Activated T-cell treated with anti-CD3 and anti-CD28 coated beads, Interleukin-2, amount 50 U/mL, for 48 hours (primary cell): ENCODE measurements around the gene SLCO1B3.

Experiments used
- DNase-seq, 2 experiments: peaks; one replicate each; pipeline ENCODE4 v3.0.0-alpha.2; 2020

SLCO1B3 gene

GRCh38 chr12:20885116-20885515 lies 74.6 kb downstream of the SLCO1B3 start:
- no peak for DNase-seq

- no peak for DNase-seq
Measured at GRCh38 chr12:20885552-20885951, 75.0 kb downstream of the SLCO1B3 start.

DNA sequence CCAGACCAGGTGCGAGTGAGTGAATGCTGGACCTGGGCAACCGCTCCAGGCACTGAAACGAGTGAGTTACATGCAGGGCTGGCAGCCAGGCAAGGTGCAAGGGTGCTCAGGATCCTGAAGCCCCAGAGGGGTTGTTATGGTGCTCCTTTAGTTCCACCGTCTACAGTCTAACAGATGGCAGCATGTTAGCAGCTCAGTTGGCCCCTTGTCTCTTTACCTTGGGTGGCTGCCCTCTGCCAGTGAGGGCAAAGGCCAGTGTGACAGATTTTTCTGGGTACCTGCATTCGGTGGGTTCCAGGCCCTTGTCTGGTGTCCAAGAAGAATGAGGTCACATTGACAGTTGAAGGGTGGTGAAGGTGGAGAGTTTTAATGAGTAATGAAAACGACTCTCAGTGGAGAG lies 106.8 kb downstream of the SLCO1B3 start:
- DNase-seq: no peak

GRCh38 chr12:20917819-20918218 lies 107.3 kb downstream of the SLCO1B3 start:
- DNase-seq: no peak

GRCh38 chr12:20931894-20932293 lies 121.4 kb downstream of the SLCO1B3 start:
- no peak for DNase-seq

DNA sequence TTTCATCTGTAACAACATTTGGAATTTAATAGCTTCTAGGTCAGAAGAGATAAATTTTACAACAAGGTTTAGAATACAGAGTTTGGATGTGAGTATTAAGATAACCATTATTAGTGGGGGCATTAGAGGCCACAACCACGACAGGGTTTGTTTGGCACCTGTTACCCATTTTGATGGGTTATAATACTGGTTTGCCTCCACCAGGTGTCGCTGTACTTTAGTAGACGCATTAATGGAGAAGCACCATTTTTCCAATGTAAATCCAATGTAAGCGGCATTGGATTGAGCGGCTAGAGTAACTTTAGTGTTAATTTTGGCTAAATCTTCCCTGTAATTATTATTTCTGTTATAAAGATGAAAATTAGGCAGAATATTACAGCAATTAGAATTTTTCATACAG lies 136.2 kb downstream of the SLCO1B3 start:
- no peak for DNase-seq

DNA sequence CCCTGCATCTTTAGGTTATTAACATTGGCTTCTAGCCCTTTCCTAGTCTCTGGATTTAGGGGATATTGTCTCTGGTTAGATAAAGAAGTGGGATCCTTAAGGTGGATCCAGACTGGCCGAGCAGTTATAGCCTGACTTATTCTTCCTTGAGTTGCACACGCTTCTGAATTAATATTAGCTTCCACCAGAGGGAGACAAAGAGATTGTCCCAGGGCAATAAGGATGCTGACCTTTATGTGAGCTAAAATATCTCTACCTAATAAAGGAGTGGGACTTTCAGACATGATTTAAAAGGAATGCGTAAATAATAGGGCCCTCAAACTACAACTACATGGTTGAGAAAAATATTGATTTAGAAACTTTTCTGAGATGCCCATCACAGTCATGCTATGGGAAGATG lies 139.7 kb downstream of the SLCO1B3 start:
- DNase-seq: no peak

- no peak for DNase-seq
Measured at GRCh38 chr12:20963303-20963702, 152.8 kb downstream of the SLCO1B3 start.

- DNase-seq: no peak
Measured at GRCh38 chr12:20963762-20964161, 153.3 kb downstream of the SLCO1B3 start.
